Erythroblast (primary cell): Measurements from ENCODE around the gene COPA.

Experiments
- DNase-seq, 2 experiments: peaks; one replicate each; lab custom pipeline; 2025; lab: John Stamatoyannopoulos, UW
- GATA1 ChIP-seq: IDR thresholded peaks from 2 replicates; pipeline ENCODE4 v1.6.1; 2011; ENCODE audit warnings: low read depth, mild to moderate bottlenecking, control low read depth, low read length, moderate library complexity
- POLR2A ChIP-seq: IDR thresholded peaks from 2 replicates; pipeline ENCODE4 v1.6.1; 2011; ENCODE audit warnings: mild to moderate bottlenecking, low read length

Gene COPA

GRCh38 chr1:160357286-160358002 lies 14.4 kb upstream of the COPA start:
- no peak for DNase-seq
- TF ChIP-seq POLR2A: no peak
- no peak for TF ChIP-seq GATA1

GRCh38 chr1:160354388-160354985 lies 11.4 kb upstream of the COPA start:
- TF ChIP-seq GATA1 (no peak), POLR2A (no peak)
- DNase-seq: peak; percentile 35 to 47

- no peak for DNase-seq
- TF ChIP-seq GATA1 (no peak), POLR2A (no peak)
These were observed 10.2 kb upstream of the COPA start for GRCh38 chr1:160353223-160353622.

- DNase-seq: no peak
- no peak for TF ChIP-seq POLR2A
These were observed 9.5 kb upstream of the COPA start for GRCh38 chr1:160352555-160352954.

- DNase-seq: no peak
- TF ChIP-seq GATA1: no peak
- TF ChIP-seq POLR2A: no peak
These were observed 8.6 kb upstream of the COPA start for GRCh38 chr1:160351629-160352028.

- no peak for TF ChIP-seq GATA1
- TF ChIP-seq POLR2A: no peak
- DNase-seq: no peak
These were observed 3.9 kb upstream of the COPA start for GRCh38 chr1:160346958-160347357.

- no peak for DNase-seq
- no peak for TF ChIP-seq GATA1
- no peak for TF ChIP-seq POLR2A
These were observed 3.4 kb upstream of the COPA start for GRCh38 chr1:160346463-160346862.

GRCh38 chr1:160344936-160345335 lies 1.9 kb upstream of the COPA start:
- TF ChIP-seq POLR2A: no peak
- no peak for TF ChIP-seq GATA1
- no peak for DNase-seq

- DNase-seq: no peak
- TF ChIP-seq GATA1: no peak
- TF ChIP-seq POLR2A: no peak
These were observed 1.2 kb upstream of the COPA start for GRCh38 chr1:160344241-160344640.

- peak; percentile 48 to 70 for DNase-seq
- TF ChIP-seq GATA1: no peak
- TF ChIP-seq POLR2A: no peak
These were observed 524 bp downstream of the COPA start for GRCh38 chr1:160342526-160342925.

GRCh38 chr1:160340866-160341265 lies 2.2 kb downstream of the COPA start:
- no peak for DNase-seq
- TF ChIP-seq POLR2A (no peak), GATA1 (no peak)

GRCh38 chr1:160340146-160340545 lies 2.9 kb downstream of the COPA start:
- TF ChIP-seq POLR2A (no peak), GATA1 (no peak)

GRCh38 chr1:160338580-160338979 lies 4.5 kb downstream of the COPA start:
- DNase-seq: no peak
- TF ChIP-seq POLR2A: no peak
- TF ChIP-seq GATA1: no peak

More at GRCh38 chr1:160340146-160340545, 2.9 kb downstream of the COPA start:
- DNase-seq: peak; percentile 31 to 44

- no peak for DNase-seq
- TF ChIP-seq GATA1 (no peak), POLR2A (no peak)
These were observed 10.5 kb downstream of the COPA start for GRCh38 chr1:160332516-160332915.

GRCh38 chr1:160330119-160330518 lies 12.9 kb downstream of the COPA start:
- TF ChIP-seq POLR2A (no peak), GATA1 (no peak)
- DNase-seq: no peak
